ENCODE measurements around the gene TMEM156.

Gene TMEM156

GRCh38 chr4:38920677-38921076 is 111.5 kb downstream of the TMEM156 start:
- H3K4me1 ChIP-seq (ENCODE audit: control insufficient read depth in 1 of 2, insufficient read depth in 2 of 2, low read length in 2 of 2): peaks cover 0 to 14% of the 10 kb centered on the region in 2 donors
- peaks cover 31 to 45% of the 10 kb centered on the region in 2 donors for H3K36me3 ChIP-seq (ENCODE audit: control insufficient read depth in 1 of 2, insufficient read depth in 2 of 2, low read length in 2 of 2)
- no peaks in the 10 kb centered on the region for H3K9me3 ChIP-seq (ENCODE audit: control insufficient read depth in 1 of 2, low read length in 2 of 2)
- H3K27ac ChIP-seq (ENCODE audit: low read length): no peak overlapping the region
- H3K4me3 ChIP-seq (ENCODE audit: low read depth in 1 of 2, low read length in 2 of 2): no peak overlapping the region
- H3K27me3 ChIP-seq (ENCODE audit: low read depth, low read length): no peaks in the 10 kb centered on the region

DNA sequence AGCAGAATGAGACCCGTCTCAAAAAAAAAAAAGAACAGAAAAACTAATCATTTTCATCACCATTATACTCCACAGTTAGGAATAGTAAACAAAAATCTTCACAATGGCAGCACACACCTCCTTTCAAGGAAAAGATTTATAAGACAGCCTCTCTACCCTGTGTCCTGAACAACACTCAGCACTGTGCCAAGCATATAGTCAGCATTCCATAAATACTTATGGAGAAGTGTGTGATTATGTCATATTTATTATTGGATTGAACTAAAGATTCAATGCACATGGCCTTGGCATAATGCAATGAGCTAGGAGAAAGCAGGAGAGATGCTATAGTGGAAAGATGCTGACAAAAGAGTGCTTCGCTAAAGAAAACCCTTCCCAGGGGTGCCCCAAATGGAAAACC is 112.0 kb downstream of the TMEM156 start:
- Histone ChIP-seq H3K27ac (ENCODE audit: low read length) (no peak overlapping the region), H3K4me1 (ENCODE audit: control insufficient read depth in 1 of 2, insufficient read depth in 2 of 2, low read length in 2 of 2) (peaks cover 0 to 14% of the 10 kb centered on the region in 2 donors), H3K27me3 (ENCODE audit: low read depth, low read length) (no peaks in the 10 kb centered on the region), H3K4me3 (ENCODE audit: low read depth in 1 of 2, low read length in 2 of 2) (no peak overlapping the region), H3K36me3 (ENCODE audit: control insufficient read depth in 1 of 2, insufficient read depth in 2 of 2, low read length in 2 of 2) (peaks cover 36 to 50% of the 10 kb centered on the region in 2 donors), H3K9me3 (ENCODE audit: control insufficient read depth in 1 of 2, low read length in 2 of 2) (no peaks in the 10 kb centered on the region)

DNA sequence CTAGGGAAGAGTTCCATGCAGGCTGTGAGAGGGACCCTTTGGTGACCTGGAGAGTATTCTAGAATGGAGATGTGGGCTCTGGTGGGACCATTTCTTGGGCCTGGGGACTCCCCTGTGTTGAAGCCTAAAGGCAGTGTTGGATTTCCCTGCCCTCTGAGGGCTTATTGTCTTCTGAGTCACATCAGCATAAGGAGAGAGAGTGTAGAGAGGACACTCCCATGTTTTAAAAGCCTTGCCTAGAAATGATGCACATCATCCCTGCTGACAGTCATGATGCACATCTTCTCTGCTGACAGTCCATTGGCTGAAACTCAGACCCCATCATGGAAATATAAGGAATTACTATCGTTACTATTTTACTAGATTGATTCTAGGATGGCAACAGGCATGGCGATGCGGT is 112.7 kb downstream of the TMEM156 start:
- Histone ChIP-seq H3K27ac (ENCODE audit: low read length) (no peak overlapping the region), H3K4me3 (ENCODE audit: low read depth in 1 of 2, low read length in 2 of 2) (no peak overlapping the region), H3K9me3 (ENCODE audit: control insufficient read depth in 1 of 2, low read length in 2 of 2) (no peaks in the 10 kb centered on the region), H3K36me3 (ENCODE audit: control insufficient read depth in 1 of 2, insufficient read depth in 2 of 2, low read length in 2 of 2) (peaks cover 42 to 51% of the 10 kb centered on the region in 2 donors), H3K4me1 (ENCODE audit: control insufficient read depth in 1 of 2, insufficient read depth in 2 of 2, low read length in 2 of 2) (peaks cover 0 to 14% of the 10 kb centered on the region in 2 donors), H3K27me3 (ENCODE audit: low read depth, low read length) (no peaks in the 10 kb centered on the region)

GRCh38 chr4:38917481-38918025 is 114.7 kb downstream of the TMEM156 start:
- H3K4me3 ChIP-seq (ENCODE audit: low read depth in 1 of 2, low read length in 2 of 2): no peak overlapping the region
- peaks cover 41 to 42% of the 10 kb centered on the region in 2 donors for H3K36me3 ChIP-seq (ENCODE audit: control insufficient read depth in 1 of 2, insufficient read depth in 2 of 2, low read length in 2 of 2)
- H3K27ac ChIP-seq (ENCODE audit: low read length): no peak overlapping the region

More at GRCh38 chr4:38917481-38918025, 114.7 kb downstream of the TMEM156 start:
- Histone ChIP-seq H3K4me1 (ENCODE audit: control insufficient read depth in 1 of 2, insufficient read depth in 2 of 2, low read length in 2 of 2) (peaks cover 0 to 9% of the 10 kb centered on the region in 2 donors), H3K9me3 (ENCODE audit: control insufficient read depth in 1 of 2, low read length in 2 of 2) (no peaks in the 10 kb centered on the region), H3K27me3 (ENCODE audit: low read depth, low read length) (no peaks in the 10 kb centered on the region)
